ENCODE results near the gene SLC35D1.
A peak's percentile ranks its signal among the peaks of the same experiment; 100 is the strongest.
"Not testable (repeated sequence)": the region's sequence is repeated elsewhere in the genome, so short reads cannot be mapped to it uniquely, and the experiment has no call there.

SLC35D1 gene

DNA sequence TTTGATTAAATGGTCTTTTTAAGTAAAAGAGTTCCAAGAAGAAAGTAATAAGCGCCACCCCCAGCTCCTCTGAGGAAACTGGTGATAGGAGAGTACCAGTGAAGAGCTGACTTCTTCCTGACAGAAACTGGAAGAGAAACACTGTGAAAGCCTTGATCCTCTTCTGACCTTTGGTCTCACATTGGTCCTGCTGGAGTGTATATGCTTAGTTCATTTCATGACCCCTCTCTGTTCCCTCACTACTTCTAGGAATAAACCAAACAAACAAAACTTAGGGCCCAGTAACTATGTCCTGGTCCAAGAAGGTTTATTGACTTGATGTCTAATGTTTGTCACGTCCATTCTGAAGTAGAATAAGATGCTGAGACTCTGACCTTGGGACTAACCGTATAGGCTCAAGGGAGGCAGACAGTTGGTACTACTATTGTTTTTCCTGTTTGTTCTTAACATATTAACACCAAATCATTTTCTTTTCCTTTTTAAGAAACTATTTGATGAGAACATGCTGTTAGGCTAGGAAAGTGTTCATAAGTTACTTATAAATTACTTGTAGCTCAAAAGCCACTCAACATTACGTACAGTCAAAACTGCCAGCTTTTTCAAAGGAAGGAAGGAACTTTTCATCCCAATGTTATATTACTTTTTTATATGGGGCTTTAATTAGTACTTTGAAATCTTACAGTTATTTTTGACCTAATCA, 71.2 kb downstream of the SLC35D1 start:
- no peak for DNase-seq

DNA sequence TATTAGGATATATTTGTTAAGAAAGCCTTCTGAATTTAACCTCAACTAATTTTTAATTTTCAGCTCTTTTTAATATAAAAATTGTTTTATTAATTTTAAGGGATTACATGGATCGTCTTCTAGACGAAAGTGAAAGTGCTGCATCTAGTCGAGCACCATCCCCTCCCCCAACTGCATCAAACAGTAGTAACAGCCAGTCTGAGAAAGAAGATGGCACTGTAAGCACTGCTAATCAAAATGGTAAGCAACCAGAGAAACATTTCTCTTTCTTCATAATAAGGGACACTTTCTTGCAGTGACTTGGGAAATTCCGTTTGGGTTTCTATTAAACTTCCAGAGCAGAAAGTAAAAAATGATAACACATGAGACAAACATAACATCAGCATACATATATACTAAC, 72.3 kb downstream of the SLC35D1 start:
- peak; percentile 11 to 29 for DNase-seq

- no peak for DNase-seq
Observed at GRCh38 chr1:66980745-66981367, 73.1 kb downstream of the SLC35D1 start.

DNA sequence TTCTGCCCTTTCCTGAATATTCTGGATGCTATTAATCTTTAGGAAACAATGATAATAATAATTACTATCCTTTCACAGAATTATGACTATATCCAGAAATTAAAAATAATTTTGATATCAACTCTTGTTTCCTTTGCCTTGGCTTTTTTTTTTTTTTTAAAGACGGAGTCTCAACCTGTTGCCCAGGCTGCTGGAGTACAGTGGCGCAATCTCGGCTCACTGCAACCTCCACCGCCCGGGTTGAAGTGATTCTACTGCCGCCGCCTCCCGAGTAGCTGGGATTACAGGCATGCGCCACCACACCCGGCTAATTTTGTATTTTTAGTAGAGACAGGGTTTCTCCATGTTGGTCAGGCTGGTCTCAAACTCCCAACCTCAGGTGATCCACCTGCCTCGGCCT, 74.3 kb downstream of the SLC35D1 start:
- not testable (repeated sequence) for DNase-seq

GRCh38 chr1:66978201-66978600, 75.7 kb downstream of the SLC35D1 start:
- peak; percentile 21 to 62 for DNase-seq

GRCh38 chr1:66968574-66968973, 85.4 kb downstream of the SLC35D1 start:
- DNase-seq, result no peak

- DNase-seq, result not testable (repeated sequence)
Observed at GRCh38 chr1:66966188-66966873, 87.6 kb downstream of the SLC35D1 start.

DNA sequence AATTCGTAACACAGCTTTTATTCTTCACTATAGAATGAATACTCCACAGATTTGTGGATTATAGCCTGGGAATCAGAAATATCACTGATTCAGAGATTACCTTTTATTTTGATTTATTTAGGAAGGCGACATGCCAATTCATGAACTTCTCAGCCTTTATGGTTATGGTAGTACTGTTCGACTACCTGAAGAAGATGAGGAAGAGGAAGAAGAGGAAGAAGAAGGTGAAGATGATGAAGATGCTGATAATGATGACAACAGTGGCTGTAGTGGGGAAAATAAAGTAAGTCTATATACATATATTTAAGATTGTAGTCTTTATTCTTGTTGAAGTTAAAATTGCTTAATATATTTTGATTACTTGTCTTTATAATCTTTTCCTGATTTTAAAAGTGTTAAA, 96.0 kb downstream of the SLC35D1 start:
- DNase-seq, result no peak

- DNase-seq, result no peak
Observed at GRCh38 chr1:66954208-66954607, 99.7 kb downstream of the SLC35D1 start.

DNA sequence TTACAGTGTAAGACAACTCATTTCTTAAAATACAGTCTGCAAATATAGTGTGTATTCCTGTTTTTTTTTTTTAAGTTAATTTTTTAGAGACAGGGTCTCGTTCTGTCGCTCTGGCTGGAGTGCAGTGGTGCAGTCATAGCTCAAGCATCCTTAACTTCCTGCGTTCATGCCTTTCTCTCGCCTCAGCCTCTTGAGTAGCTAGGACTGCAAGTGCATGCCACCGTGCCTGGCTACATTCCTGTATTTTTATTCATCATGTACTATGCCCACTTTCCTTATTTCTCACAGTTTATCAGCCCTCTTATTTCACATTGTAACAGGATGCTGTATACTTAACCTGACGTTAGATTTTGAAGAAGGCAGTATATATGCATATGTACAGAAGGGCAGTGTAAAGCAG, 102.4 kb downstream of the SLC35D1 start:
- DNase-seq, result no peak
